Caco-2 (cell line): Measurements from ENCODE around the gene PYGL. TPM values are rescaled to one million over a fixed set of nuclear protein-coding genes. Genes with fewer than 3 reads are reported as not detected.

ENCODE experiments used
- BruUV-seq: library from RNA; stranded (reverse); fragments of 400-500 nt; replicated peaks from 2 replicates; lab custom pipeline; 2021; lab: Mats Ljungman, UMichigan
- CTCF ChIA-PET: fragments of 300-600 bp; sonication (Branson Sonifier 250); formaldehyde crosslinking; loops from one replicate; lab custom pipeline; 2022; ENCODE audit warnings: antibody characterized with exemption; lab: Charles Lee
- POLR2A ChIA-PET: fragments of 300-600 bp; sonication (Branson Sonifier 250); formaldehyde crosslinking; loops from one replicate; lab custom pipeline; 2022; ENCODE audit warnings: antibody characterized with exemption; lab: Charles Lee
- DNase-seq, 2 experiments: peaks; one replicate each; pipeline versions ENCODE4 v3.0.0 to v3.0.0-alpha.2; 2020 to 2022
- H3K27me3 ChIP-seq: replicated peaks from 2 replicates; pipeline ENCODE4 v1.6.0; 2011; ENCODE audit warnings: low read length; ENCODE audit not compliant: control insufficient read depth, insufficient read depth
- H3K36me3 ChIP-seq: 2 replicates; pipeline ENCODE4 v1.5.1; 2011; ENCODE audit warnings: low read length; ENCODE audit not compliant: control insufficient read depth, insufficient read depth
- H3K4me1 ChIP-seq: fragments of 250-450 bp; sonication (Bioruptor Pico); 2 replicates; pipeline ENCODE4 v1.5.1; 2020; ENCODE audit warnings: mild to moderate bottlenecking
- H3K4me3 ChIP-seq: 2 replicates; pipeline ENCODE4 v1.5.1; 2011; ENCODE audit warnings: low read depth, mild to moderate bottlenecking, control low read depth, low read length
- H3K9me3 ChIP-seq: fragments of 250-450 bp; sonication (Bioruptor Pico); 2 replicates; pipeline ENCODE4 v1.5.1; 2020; ENCODE audit warnings: mild to moderate bottlenecking, moderate library complexity
- H3K27ac Mint-ChIP-seq: one replicate; pipeline ENCODE4 v1.8.0; 2022; ENCODE audit warnings: mixed read lengths; ENCODE audit not compliant: unreplicated experiment
- H3K27me3 Mint-ChIP-seq: one replicate; pipeline ENCODE4 v1.8.0; 2022; ENCODE audit warnings: mixed read lengths; ENCODE audit not compliant: insufficient read depth, unreplicated experiment
- H3K36me3 Mint-ChIP-seq: one replicate; pipeline ENCODE4 v1.8.0; 2022; ENCODE audit warnings: mild to moderate bottlenecking, mixed read lengths; ENCODE audit not compliant: insufficient read depth, unreplicated experiment
- H3K4me1 Mint-ChIP-seq: one replicate; pipeline ENCODE4 v1.8.0; 2022; ENCODE audit warnings: low read depth, mixed read lengths; ENCODE audit not compliant: unreplicated experiment
- H3K4me3 Mint-ChIP-seq: one replicate; pipeline ENCODE4 v1.8.0; 2022; ENCODE audit warnings: mild to moderate bottlenecking, moderate library complexity, mixed read lengths; ENCODE audit not compliant: unreplicated experiment
- H3K9me3 Mint-ChIP-seq: one replicate; pipeline ENCODE4 v1.8.0; 2022; ENCODE audit warnings: mixed read lengths; ENCODE audit not compliant: unreplicated experiment
- CTCF ChIP-seq, 2 experiments: fragments of 200-600 bp in 1 of 2; IDR thresholded peaks; 1 replicate in 1 of 2; 2 replicates in 1 of 2; pipeline versions ENCODE4 v1.5.1 to v1.8.0; 2011 to 2022; ENCODE audit warnings: antibody characterized with exemption in 1 of 2, control low read depth in 1 of 2, inconsistent platforms in 1 of 2, low read depth in 1 of 2, low read length in 1 of 2, mild to moderate bottlenecking in 1 of 2, moderate library complexity in 1 of 2; ENCODE audit not compliant: insufficient read depth in 1 of 2, severe bottlenecking in 1 of 2, unreplicated experiment in 1 of 2
- intact Hi-C: fragments of 100-400 bp; cut with micrococcal nuclease; formaldehyde crosslinking; loops from one replicate; pipeline ENCODE4 v1.10.0; 2022; ENCODE audit not compliant: unreplicated experiment
- total RNA-seq: library from RNA; stranded (reverse); gene quantifications from 2 replicates; pipeline ENCODE4 v1.2.3, GENCODE V29; 2022

The PYGL gene
- total RNA-seq, 1 experiment from 2014 or later, result 98.1 TPM

DNA sequence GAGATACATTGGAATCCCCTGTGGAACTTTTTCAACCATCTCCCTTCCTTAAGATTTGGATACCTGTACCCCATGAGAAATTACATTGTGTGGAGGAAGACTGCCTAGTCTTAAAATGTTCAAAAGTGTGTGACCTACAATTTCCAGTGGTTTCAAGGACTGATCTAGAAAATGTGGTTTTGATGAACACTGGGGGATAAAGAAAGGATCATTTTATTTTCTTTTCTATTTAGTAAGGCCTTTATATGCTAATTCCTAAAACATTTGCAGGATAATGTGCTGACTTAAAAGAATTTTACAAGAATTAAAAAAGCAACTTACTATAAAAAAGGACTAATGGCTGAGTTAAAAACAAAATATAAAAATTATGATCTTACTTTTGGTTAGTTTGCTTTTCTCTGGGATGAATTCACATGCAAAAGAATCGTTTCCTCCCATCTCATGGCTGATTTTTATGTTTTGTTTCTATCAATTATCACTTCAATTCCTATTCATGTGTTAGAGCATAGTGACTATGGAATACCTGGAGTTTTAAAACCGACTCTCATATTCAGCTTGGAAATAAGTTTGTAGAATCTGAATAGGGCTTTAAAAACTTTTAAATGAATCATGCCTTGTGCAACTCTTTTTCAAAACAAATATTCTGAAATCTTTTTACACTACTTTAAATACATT lies 39.9 kb upstream of the PYGL start:
- POLR2A ChIA-PET, result no interaction called here
- Mint-ChIP-seq H3K9me3 (no peaks in the 10 kb centered on the region), H3K27ac (no peak overlapping the region)

DNA sequence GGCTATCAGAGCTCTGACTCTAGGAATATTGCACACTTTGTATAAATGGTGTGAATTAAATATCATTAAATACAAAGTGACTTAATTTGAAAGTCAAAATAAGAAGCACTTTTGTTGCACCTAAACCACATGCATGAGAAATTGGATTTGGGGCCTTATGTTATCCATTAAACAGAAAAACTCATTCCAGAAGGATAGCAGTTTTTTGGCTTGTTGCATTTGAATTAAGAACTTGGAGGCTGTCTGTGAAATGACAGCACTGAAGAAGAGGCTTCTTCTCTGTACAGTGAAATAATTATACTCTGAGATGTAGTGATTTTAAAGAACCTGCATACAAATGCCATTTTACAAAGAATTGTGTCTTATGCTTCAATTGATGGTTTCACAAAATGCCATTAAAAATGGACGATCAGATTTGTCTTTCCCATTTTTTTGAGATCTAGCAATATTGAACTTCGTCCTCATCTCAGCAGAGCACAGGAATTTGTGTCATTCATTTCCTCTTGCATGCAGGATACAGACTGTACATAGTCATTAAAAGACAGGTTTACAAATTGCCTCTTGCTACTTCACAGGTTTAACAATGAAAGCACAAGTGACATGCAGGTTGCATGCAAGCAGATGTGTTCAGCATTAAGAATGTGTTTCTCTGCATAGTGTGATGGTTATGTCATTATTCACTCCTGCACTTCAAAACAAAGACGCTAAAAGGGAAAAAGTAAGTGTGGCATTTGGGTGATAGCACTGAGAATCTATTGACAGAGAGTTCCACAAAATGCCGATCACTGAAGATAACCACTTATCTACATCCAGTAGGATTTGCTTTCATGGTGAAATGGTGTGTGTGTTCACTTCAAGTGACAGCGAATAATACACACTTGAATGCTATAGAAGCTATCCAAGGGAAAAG lies 35.9 kb upstream of the PYGL start:
- Histone ChIP-seq H3K36me3 (no peaks in the 10 kb centered on the region), H3K9me3 (no peaks in the 10 kb centered on the region), H3K4me1 (peaks cover 39% of the 10 kb centered on the region), H3K27me3 (no peaks in the 10 kb centered on the region), H3K4me3 (no peak overlapping the region)
- Mint-ChIP-seq H3K27ac (no peak overlapping the region), H3K4me3 (no peak overlapping the region), H3K4me1 (peaks cover 28% of the 10 kb centered on the region), H3K36me3 (no peaks in the 10 kb centered on the region), H3K9me3 (no peaks in the 10 kb centered on the region), H3K27me3 (no peaks in the 10 kb centered on the region)
- DNase-seq, result no peak
- POLR2A ChIA-PET, result interaction anchor here (0.6 kb wide), 1 partner anchor 16 kb away, joined by 3 read pairs; no protein-coding TSS in a partner anchor
- TF ChIP-seq CTCF (IDR thresholded peaks at IDR 0.05; ENCODE audit: insufficient read depth in 1 of 2, low read depth in 1 of 2, low read length in 1 of 2, severe bottlenecking in 1 of 2, unreplicated experiment in 1 of 2), result no peak
- BruUV-seq, result no TSS peak
- CTCF ChIA-PET, result no interaction called here
- intact Hi-C loops, result loop anchor here (5.0 kb wide), 1 partner anchor 117 kb away; the partner anchor contains the start of gene TRIM9

More for the DNA sequence above, 39.9 kb upstream of the PYGL start:
- CTCF ChIA-PET, result no interaction called here
- H3K36me3 Mint-ChIP-seq, result no peaks in the 10 kb centered on the region
- intact Hi-C loops, result loop anchor here (5.0 kb wide), 1 partner anchor 113 kb away; the partner anchor contains the start of gene TRIM9
- H3K4me3 Mint-ChIP-seq, result no peak overlapping the region
- Histone ChIP-seq H3K4me1 (peaks cover 20% of the 10 kb centered on the region), H3K27me3 (no peaks in the 10 kb centered on the region), H3K36me3 (no peaks in the 10 kb centered on the region), H3K9me3 (no peaks in the 10 kb centered on the region), H3K4me3 (no peak overlapping the region)
- peaks cover 15% of the 10 kb centered on the region for H3K4me1 Mint-ChIP-seq
- no TSS peak for BruUV-seq
- no peak for TF ChIP-seq CTCF (IDR thresholded peaks at IDR 0.05; ENCODE audit: insufficient read depth in 1 of 2, low read depth in 1 of 2, low read length in 1 of 2, severe bottlenecking in 1 of 2, unreplicated experiment in 1 of 2)
- no peak for DNase-seq
- no peaks in the 10 kb centered on the region for H3K27me3 Mint-ChIP-seq

GRCh38 chr14:50978888-50979287 lies 34.6 kb upstream of the PYGL start:
- peaks cover 28% of the 10 kb centered on the region for H3K4me1 Mint-ChIP-seq
- no TSS peak for BruUV-seq
- no peak for TF ChIP-seq CTCF (IDR thresholded peaks at IDR 0.05; ENCODE audit: insufficient read depth in 1 of 2, low read depth in 1 of 2, low read length in 1 of 2, severe bottlenecking in 1 of 2, unreplicated experiment in 1 of 2)
- POLR2A ChIA-PET, result no interaction called here
- peaks cover 39% of the 10 kb centered on the region for H3K4me1 ChIP-seq
- H3K36me3 Mint-ChIP-seq, result no peaks in the 10 kb centered on the region
- no peaks in the 10 kb centered on the region for H3K9me3 Mint-ChIP-seq
- H3K27me3 Mint-ChIP-seq, result no peaks in the 10 kb centered on the region
- no peak for DNase-seq
- intact Hi-C loops, result no loop called here
- no peak overlapping the region for H3K4me3 ChIP-seq
- H3K9me3 ChIP-seq, result no peaks in the 10 kb centered on the region
- H3K36me3 ChIP-seq, result no peaks in the 10 kb centered on the region
- CTCF ChIA-PET, result no interaction called here
- H3K27me3 ChIP-seq, result no peaks in the 10 kb centered on the region
- no peak overlapping the region for H3K27ac Mint-ChIP-seq
- H3K4me3 Mint-ChIP-seq, result no peak overlapping the region
